Erythroblast (primary cell): ENCODE data around the gene PRSS53.

Experiments used
- GATA1 ChIP-seq: IDR thresholded peaks from 2 replicates; pipeline ENCODE4 v1.6.1; 2011; ENCODE audit warnings: low read depth, mild to moderate bottlenecking, control low read depth, low read length, moderate library complexity
- POLR2A ChIP-seq: IDR thresholded peaks from 2 replicates; pipeline ENCODE4 v1.6.1; 2011; ENCODE audit warnings: mild to moderate bottlenecking, low read length

DNA sequence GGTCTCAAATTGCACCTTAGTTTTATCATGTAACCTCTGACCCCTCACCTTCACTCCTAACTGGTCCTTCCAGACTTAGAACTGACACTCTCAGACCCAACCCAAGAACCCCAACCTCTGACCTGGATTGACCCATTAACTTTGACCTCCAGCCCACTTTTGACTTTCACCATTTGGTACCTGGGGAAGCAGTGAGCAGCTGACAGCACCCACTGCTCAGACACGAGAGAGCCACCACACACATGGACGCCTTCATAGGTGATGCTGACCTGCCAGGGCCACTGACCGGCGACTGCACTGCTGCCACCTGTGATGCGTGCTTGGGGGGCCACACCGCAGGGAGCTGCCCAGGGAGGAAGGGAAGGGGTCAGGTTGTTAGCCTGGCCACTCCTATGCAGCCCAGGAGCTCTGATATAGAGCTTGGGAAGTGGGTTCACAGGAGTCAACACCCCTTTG lies 44.3 kb upstream of the PRSS53 start:
- TF ChIP-seq POLR2A (no peak), GATA1 (no peak)
